ENCODE results near the gene YIPF3.

DNA sequence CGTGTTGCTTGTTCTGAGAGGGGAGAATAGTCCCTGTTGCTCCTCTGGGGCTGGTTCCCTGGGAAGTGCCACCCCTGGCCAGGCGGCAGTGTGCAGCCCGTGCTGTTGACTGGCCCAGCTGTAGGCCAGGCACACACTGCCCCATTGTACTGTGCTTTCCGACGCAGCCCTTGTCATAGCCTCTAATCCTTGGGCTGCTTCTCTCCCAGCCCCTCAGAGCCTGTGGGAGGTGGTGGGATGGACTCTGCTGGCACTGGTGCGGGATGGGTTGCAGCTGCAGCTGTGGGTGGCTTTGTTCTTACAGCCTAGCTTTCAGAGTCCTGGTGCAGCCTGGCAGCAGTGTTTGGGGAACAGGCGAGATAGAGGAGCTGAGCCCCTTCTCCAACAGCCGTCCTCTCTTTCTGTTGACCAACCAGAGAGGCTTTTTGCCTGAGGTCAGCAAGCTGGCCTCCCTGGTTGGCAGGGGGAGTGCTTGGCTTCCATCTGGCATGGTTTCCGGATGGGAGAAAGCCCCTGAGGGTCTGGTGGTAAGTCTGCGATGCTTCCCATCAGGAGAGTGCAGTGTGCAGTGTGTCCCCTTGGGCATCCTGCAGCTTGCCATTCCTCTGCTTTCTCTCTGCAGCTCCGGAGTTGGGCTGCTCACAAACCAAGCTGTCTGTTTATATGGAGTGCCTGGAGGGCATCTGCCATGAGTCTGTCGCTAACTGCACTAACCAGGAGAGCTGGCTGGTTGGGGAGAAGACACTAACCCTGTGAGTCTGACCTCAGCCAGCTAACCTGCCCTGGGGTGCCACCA lies 27.3 kb downstream of the YIPF3 start:
- TF ChIP-seq CTCF (IDR thresholded peaks at IDR 0.05 in 4 of 5, conservative IDR thresholded peaks at IDR 0.05 in 1 of 5) (no peak), POLR2A (IDR thresholded peaks at IDR 0.05) (no peak)

Measured in gastrocnemius medialis (tissue), 4 donors.